HL-60/S4 treated with phorbol 12-myristate 13-acetate at 8.2 ng/mL for 4 days and 3 days (cell line): ENCODE results near the gene SARS1.
"Not testable (repeated sequence)": the region's sequence is repeated elsewhere in the genome, so short reads cannot be mapped to it uniquely, and the experiment has no call there.

Source experiments
- in situ Hi-C: fragments of 300-500 bp; cut with MboI; formaldehyde crosslinking; loops from 2 replicates; pipeline ENCODE4 v1.15.0; 2022; ENCODE audit warnings: low sequenced_read_pairs

SARS1 gene

GRCh38 chr1:109272021-109272799, 58.5 kb downstream of the SARS1 start:
- in situ Hi-C loops, result no loop called here

- in situ Hi-C loops, result no loop called here
Observed at GRCh38 chr1:109272831-109273547, 59.3 kb downstream of the SARS1 start.

GRCh38 chr1:109273570-109274288, 60.0 kb downstream of the SARS1 start:
- in situ Hi-C loops, result no loop called here

GRCh38 chr1:109274533-109275476, 61.1 kb downstream of the SARS1 start:
- in situ Hi-C loops, result no loop called here

GRCh38 chr1:109275706-109276345, 62.1 kb downstream of the SARS1 start:
- in situ Hi-C loops, result no loop called here

GRCh38 chr1:109277434-109278204, 63.9 kb downstream of the SARS1 start:
- in situ Hi-C loops, result no loop called here

GRCh38 chr1:109279615-109280278, 66.0 kb downstream of the SARS1 start:
- in situ Hi-C loops, result no loop called here

- in situ Hi-C loops, result no loop called here
Observed at GRCh38 chr1:109280862-109281261, 67.1 kb downstream of the SARS1 start.

- in situ Hi-C loops, result no loop called here
Observed at GRCh38 chr1:109281680-109282496, 68.2 kb downstream of the SARS1 start.

- in situ Hi-C loops, result no loop called here
Observed at GRCh38 chr1:109282497-109282951, 68.8 kb downstream of the SARS1 start.

- in situ Hi-C loops, result no loop called here
Observed at GRCh38 chr1:109282952-109283747, 69.4 kb downstream of the SARS1 start, which contains the start of gene PSRC1. PSRC1 (minus strand) TSS chr1:109283145.

GRCh38 chr1:109283748-109284600, 70.3 kb downstream of the SARS1 start:
- in situ Hi-C loops, result no loop called here

- in situ Hi-C loops, result not testable (repeated sequence)
Observed at GRCh38 chr1:109286762-109287161, 73.0 kb downstream of the SARS1 start.
